ENCODE measurements around the gene SSX4B.
"Not testable (repeated sequence)": the region's sequence is repeated elsewhere in the genome, so short reads cannot be mapped to it uniquely, and the experiment has no call there.

SSX4B gene

DNA sequence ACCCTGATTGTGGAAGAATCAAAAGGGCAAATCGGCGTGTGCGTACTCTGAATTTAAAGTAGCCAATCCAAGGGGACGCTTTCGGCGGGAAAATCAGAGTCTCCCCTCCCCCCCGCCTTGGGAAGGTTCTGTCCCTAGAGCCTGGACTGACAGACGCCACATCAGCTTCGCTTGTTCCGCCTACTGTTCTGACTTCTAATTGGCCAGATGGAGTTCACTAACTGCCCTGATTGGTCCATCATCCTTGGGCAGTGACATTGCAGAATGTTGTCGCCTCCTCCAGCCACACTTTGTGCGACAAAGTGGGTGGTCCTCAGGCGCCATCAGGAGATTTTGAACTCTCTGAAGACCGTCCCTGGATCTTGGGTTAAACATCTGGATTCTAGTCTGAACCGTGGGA, at the start of gene SSX4B:
TSS of gene SSX4B (minus strand) at position 101 of the 400 bp plus-strand sequence. CDS start 588 bp downstream, outside the sequence.
- not testable (repeated sequence) for H3K27ac ChIP-seq, H3K4me3 ChIP-seq

- H3K4me3 ChIP-seq, result no peak overlapping the region
- no peak overlapping the region for H3K27ac ChIP-seq
These were observed 48.8 kb upstream of the SSX4B start for GRCh38 chrX:48460606-48461005.

DNA sequence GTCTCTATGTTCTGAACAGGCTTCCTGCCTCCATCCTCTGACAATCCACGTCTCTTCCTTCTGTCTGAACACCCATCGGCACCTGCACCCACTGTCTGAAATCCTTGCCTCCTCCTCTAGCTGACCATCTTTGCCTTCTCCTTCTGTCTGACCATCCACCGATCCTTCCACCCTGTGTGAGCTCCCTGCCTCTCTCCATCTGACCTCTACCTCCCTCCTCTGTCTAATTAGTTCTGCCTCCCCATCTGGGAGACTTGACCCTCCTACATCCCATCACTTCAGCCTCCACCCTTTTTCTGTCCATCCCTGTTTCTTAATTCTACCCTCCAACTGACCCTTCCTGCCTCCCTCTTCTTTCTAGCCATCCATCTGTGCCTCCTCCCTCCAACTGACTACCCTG, 48.3 kb upstream of the SSX4B start:
- no peak overlapping the region for H3K4me3 ChIP-seq
- H3K27ac ChIP-seq, result no peak overlapping the region

DNA sequence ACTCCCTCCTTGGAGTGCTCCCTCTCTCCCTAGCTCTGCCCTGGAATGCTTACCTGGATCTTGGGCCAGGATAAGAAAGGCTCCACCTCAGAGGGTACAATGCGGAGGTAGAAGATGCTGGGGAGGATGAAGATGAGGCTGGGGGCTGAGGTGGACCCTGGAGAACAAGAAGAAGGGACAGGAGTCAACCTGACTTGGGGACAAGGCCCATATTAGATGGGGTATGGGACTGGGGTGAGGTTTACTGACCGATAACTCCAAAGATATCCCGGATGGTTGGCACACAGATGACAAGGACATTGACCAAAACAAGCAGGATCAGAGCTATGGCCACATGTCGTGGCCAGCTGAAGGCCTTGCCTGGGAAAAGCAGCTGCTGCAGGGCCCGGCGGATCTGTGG, 47.7 kb upstream of the SSX4B start:
- Histone ChIP-seq H3K4me3 (no peak overlapping the region), H3K27ac (no peak overlapping the region)

DNA sequence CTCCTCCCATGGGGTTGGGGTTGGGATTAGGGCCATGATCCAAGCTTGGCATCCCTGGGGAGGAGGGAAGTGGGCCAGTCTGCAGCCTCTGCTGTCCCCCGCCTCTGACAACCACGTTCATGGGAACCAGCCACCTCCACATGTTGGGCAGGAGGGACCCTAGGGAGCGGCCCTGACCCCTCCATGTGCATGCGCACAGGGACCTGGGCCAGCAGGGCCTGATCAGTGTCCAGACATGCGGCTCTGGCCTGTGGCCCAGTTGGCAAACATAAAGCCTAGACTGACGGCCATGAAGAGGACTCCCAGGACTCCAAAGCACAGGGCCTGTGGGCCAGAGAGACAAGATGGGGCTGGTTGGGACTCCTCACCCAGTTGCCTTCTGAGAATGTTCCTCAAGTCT, 47.0 kb upstream of the SSX4B start:
- no peak overlapping the region for H3K27ac ChIP-seq

GRCh38 chrX:48456628-48457331, 45.0 kb upstream of the SSX4B start:
- Histone ChIP-seq H3K27ac (no peak overlapping the region), H3K4me3 (no peak overlapping the region)

More for the DNA sequence above, 47.0 kb upstream of the SSX4B start:
- H3K4me3 ChIP-seq, result no peak overlapping the region

DNA sequence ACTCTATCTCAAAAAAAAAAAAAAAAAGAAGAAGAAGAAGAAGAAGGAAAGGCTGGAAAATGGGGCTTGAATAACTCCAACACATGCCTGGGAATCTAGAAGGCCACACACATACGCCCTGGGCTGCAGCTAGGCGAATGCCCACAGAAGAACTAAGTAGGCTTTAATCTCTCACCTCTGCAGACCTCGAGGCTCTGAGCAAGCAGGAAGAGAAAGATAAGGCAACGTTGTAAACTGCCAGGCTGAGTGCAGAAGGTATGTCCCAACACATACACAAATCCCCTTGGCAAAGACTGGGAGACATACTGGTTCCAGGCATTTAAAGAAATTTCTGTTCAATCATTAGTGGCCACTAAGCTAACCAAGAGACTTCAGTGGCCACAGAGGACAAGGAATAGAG, 39.9 kb upstream of the SSX4B start:
- Histone ChIP-seq H3K4me3 (no peak overlapping the region), H3K27ac (no peak overlapping the region)

- Histone ChIP-seq H3K4me3 (no peak overlapping the region), H3K27ac (no peak overlapping the region)
These were observed 38.3 kb upstream of the SSX4B start for GRCh38 chrX:48450076-48450475.

- not testable (repeated sequence) for H3K27ac ChIP-seq, H3K4me3 ChIP-seq
These were observed 35.4 kb upstream of the SSX4B start for GRCh38 chrX:48447201-48447600.

GRCh38 chrX:48433713-48434112, 22.0 kb upstream of the SSX4B start:
- not testable (repeated sequence) for H3K4me3 ChIP-seq, H3K27ac ChIP-seq

DNA sequence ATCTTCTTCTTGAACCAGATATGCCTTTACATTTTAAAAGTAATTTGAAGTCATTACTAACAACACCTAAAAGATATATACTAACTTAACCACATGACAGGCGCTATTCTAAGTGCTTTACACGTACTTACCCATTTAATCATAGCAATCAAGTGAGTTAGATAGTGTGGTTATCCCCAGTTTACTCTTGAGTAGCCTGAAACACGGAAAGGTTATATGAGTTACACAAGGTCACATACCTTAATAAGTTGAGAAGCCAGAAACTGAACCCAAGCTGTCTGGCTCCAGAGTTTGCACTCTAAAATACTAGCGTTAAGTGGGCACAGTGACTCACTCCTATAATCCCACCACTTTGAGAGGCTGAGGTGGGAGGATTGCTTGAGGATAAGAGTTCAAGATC, 18.4 kb upstream of the SSX4B start:
- H3K4me3 ChIP-seq, H3K27ac ChIP-seq: not testable (repeated sequence)

- not testable (repeated sequence) for H3K4me3 ChIP-seq, H3K27ac ChIP-seq
These were observed 17.8 kb upstream of the SSX4B start for GRCh38 chrX:48429606-48430005.

DNA sequence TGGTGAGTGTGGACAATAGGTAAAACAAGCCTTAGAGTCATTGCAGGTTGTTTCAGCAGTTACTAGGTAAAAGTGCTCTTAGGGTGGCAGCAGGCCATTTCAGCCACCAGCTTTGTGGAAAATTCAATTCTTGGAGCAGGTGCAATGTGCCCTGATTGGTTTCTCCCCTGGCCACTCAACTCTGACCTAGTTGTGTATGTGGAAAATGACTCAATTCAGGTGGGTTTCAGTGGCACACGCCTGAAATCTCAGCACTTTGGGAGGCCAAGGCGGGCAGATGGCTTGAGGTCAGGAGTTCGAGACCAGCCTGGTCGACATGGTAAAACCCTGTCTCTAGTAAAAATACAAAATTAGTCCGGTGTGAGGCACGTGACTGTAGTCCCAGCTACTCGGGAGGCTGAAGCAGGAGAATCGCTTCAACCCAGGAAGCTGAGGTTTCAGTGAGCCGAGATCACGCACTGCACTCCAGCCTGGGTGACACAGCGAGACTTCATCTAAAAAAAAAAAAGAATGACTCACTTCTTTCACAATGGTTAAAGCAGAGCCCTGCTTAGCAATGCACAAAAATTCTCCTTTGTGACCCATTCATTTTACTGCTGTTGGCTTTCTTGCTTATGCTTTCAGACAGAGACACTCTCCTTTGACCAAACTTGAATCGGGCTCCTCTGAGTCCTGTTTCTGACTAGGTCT, 15.4 kb upstream of the SSX4B start:
- not testable (repeated sequence) for H3K4me3 ChIP-seq, H3K27ac ChIP-seq

DNA sequence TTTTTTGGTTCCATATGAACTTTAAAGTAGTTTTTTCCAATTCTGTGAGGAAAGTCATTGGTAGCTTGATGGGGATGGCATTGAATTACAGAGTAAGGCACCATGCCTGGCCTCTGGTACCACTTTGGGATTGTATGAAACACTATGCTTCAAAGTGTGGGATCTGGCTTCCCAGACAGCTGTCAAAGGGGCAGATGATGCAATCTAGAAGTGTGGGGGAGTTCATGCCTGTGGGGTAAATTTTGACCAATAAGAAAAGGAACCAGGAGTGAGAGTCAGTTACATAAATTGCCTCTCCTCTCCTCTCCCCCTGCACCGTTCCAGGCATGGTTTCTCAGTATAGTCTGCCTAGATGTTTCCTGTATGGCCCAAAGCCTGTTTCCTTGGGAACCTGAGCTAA, 13.9 kb downstream of the SSX4B start:
- not testable (repeated sequence) for H3K4me3 ChIP-seq

DNA sequence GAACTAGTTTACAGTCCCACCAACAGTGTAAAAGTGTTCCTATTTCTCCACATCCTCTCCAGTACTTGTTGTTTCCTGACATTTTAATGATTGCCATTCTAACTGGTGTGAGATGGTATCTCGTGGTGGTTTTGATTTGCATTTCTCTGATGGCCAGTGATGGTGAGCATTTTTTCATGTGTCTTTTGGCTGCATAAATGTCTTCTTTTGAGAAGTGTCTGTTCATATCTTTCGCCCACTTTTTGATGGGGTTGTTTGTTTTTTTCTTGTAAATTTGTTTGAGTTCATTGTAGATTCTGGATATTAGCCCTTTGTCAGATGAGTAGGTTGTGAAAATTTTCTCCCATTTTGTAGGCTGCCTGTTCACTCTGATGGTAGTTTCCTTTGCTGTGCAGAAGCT, 14.8 kb downstream of the SSX4B start:
- not testable (repeated sequence) for H3K4me3 ChIP-seq, H3K27ac ChIP-seq

More for the DNA sequence above, 13.9 kb downstream of the SSX4B start:
- H3K27ac ChIP-seq, result not testable (repeated sequence)

GRCh38 chrX:48383239-48383638, 28.5 kb downstream of the SSX4B start, which contains the start of gene SSX4:
TSS of gene SSX4 (plus strand) at chrX:48383539. CDS start at chrX:48384054, 515 bp downstream.
- H3K27ac ChIP-seq, H3K4me3 ChIP-seq: not testable (repeated sequence)

DNA sequence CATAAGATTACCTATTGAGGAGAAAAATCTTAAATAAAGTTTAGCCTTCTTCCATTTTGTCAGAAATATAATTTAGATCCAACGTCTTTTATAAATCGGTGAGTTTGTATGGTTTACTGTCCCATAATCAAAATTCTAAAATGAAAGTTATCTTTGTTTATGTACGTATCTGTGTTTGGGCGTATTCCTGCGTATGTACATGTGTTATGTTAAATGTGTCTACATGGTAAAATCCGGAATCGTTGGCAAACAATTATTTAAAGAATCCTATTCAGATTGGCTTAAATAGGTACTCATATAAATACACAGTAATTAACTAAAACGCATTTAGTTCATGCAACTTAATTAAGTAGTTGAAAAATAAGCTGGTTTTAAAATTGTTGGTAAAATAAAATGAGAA, 41.4 kb downstream of the SSX4B start:
- not testable (repeated sequence) for H3K4me3 ChIP-seq

GRCh38 chrX:48367717-48368408, 43.9 kb downstream of the SSX4B start:
- not testable (repeated sequence) for H3K27ac ChIP-seq, H3K4me3 ChIP-seq

More for the DNA sequence above, 41.4 kb downstream of the SSX4B start:
- H3K27ac ChIP-seq, result not testable (repeated sequence)

DNA sequence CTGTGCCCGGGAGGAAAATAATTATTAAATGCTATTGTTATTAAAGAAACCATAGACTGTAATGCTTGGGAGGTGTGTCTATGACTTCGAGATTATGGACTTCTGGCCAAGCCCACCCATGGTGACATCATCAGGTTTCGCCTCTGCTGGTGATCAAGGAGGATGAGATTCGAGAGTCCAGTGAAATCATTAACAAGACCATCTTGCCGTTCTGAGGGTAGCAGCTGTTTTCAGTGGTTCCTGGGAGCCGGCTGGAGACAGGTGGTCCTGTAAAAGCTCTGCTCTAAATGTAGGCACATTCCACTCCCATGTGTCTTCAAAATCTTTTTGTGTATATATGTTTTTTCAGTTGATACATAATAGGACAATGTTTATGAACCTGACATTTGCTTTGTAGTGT, 52.5 kb downstream of the SSX4B start:
- not testable (repeated sequence) for H3K27ac ChIP-seq, H3K4me3 ChIP-seq

DNA sequence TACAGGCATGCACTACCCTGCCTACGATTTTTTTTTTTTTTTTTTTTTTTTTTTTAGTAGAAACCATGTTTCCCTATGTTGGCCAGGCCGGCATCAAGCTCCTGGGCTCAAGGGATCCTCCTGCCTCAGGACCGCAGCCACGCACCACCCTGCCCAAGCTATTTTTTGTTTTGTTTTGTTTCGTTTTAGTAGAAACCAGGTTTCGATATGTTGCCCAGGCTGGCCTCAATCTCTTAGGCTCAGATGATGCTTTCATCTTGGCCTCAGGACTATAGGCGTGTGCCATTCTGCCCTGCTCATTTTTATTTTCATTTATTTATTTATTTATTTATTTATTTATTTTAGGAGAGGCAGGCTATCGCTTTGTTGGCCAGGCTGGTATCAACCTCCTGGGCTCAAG, 54.1 kb downstream of the SSX4B start:
- Histone ChIP-seq H3K4me3 (no peak overlapping the region), H3K27ac (no peak overlapping the region)
